Pulmonary artery endothelial cell (primary cell): ENCODE measurements around the gene OSBPL5. TPM values are rescaled to one million over a fixed set of nuclear protein-coding genes. Genes with fewer than 3 reads are reported as not detected.

Experiments
- DNase-seq: peaks from one replicate; pipeline ENCODE4 v3.0.0-alpha.2; 2011; ENCODE audit warnings: low read depth, low spot score
- total RNA-seq: library from RNA; depleted of rRNA; stranded (reverse); fragments of >200 nt; gene quantifications from 2 replicates; pipeline ENCODE4 v1.2.3, GENCODE V29; 2014

The OSBPL5 gene
- total RNA-seq, 1 donor from 2014 or later = 32.9 TPM

DNA sequence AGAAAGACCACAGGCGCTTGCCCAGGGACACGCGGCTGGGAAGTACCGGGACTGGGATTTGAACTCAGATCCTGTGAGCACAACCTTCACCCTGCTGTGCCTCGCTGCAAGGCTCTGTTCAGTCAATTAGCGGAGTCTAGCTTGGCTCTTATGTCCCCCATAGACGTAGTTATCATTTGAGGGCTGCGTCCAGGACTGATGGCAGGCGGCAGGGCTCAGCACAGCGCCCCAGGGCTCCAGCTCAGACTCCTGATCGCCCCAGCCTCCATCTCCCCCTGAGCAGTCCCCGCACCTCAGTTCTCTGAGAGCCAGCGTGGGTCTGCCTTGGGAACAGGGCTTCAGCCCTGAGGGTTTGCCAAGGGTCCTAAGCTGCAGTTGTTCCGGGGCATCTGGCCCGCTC lies 33.7 kb upstream of the OSBPL5 start:
- DNase-seq = no peak

GRCh38 chr11:3197878-3198528 lies 32.9 kb upstream of the OSBPL5 start:
- no peak for DNase-seq

DNA sequence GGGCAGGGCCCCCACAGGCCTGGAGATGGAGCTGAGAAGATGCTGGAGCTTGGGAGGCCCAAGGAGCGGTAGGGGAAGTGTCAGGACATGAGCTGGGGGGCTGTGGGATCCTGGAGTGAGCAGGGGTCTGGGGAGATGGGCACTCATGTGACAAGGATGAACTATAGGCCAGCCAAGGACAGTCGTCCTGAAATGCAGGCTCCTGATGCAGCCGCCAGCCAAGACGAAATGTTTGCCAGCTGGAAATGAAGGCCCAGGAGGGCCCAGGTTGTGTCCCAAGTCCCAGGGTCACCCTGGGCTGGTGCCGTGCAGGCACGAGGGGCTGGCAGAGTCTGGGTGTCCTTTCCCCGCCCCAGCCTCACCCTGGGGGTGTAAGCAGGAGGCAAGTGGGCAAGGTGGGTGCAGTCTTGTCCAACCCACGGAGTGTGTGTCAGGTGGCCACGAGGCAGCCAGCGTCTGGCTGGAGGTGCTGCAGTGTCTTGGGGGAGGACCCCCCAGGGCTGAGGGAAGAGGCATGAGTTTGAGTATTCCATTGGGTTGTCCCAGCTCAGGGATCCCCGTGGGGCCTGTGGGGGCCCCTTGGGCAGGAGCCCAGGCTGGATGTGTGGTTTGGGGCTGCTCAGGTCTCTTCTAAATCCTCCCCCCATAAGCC lies 32.1 kb upstream of the OSBPL5 start:
- no peak for DNase-seq

- no peak for DNase-seq
These were observed 31.3 kb upstream of the OSBPL5 start for GRCh38 chr11:3196161-3197043.

GRCh38 chr11:3195251-3196160 lies 30.4 kb upstream of the OSBPL5 start:
- DNase-seq = no peak

GRCh38 chr11:3194016-3194816 lies 29.1 kb upstream of the OSBPL5 start:
- no peak for DNase-seq

DNA sequence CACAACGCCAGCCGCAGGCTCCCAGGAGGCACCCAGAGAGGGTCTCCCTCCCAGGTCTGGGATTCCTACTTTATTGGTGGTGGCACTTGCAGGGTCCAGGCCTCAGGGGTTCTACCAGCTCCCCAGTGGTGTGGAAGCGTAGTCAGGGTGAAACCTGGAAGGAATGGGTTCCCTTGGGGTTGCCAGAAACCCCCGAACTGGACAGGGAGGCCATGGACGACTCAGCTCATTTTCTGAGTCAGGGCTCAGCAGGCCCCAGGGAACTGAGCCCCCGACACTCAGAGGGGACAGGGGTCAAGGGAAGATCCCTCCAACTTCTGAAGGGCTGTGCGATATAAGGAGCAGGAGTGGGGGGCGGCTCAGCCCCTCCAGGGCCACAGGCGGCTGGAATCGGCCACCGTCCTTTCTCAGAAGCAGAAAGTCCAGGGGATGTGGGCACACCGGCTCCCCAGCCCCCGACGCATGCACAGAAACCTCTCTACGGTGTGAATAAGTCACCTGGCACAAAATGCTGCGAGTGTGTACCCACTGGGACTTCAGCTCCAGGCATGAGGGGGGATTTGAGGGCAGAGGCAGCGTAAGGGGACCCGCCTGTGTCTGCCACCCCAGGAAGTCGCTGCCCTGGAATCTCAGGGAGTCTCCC lies 28.4 kb upstream of the OSBPL5 start:
- no peak for DNase-seq

DNA sequence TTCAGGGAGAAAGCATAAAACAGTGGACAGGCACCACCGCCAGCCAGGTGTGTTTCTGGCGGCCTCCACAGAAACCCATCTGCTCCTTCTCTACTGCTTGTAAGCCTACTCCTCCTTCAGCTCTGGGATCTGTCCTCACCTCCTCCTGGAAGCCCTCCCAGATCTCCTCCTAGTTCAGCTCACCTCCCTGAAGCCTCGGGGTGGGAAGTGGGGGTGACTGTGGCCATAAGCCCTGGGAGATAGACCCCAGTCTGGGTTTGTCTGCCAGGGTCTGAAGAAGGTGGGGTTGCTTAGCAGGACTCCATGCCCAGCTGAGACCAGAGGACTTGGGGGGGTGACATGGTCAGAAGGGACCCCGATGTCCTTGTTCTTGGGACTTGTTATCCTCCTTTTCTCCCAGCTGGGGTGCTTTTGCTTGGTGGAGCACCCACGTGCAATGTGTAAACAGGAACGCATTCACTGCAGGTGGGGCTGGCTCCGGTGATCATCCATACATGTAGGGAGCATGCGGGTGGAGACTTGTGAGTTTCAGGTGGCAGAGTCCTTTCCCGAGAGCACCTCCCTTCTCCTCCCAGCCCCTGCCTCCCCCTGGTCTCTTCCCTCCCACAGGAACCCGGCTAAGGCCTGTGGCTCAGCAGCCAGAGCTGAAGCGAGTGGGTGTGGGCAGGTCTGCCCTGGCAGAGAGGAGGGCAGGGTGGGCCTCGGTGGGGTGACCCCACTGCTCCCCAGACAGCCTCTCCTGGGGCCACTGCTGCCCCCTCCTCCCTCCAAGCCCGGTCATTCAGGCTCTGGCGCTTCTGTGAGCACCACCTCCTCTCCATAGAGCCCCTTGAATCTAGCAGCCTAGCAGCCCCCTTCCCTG lies 27.6 kb upstream of the OSBPL5 start:
- no peak for DNase-seq

DNA sequence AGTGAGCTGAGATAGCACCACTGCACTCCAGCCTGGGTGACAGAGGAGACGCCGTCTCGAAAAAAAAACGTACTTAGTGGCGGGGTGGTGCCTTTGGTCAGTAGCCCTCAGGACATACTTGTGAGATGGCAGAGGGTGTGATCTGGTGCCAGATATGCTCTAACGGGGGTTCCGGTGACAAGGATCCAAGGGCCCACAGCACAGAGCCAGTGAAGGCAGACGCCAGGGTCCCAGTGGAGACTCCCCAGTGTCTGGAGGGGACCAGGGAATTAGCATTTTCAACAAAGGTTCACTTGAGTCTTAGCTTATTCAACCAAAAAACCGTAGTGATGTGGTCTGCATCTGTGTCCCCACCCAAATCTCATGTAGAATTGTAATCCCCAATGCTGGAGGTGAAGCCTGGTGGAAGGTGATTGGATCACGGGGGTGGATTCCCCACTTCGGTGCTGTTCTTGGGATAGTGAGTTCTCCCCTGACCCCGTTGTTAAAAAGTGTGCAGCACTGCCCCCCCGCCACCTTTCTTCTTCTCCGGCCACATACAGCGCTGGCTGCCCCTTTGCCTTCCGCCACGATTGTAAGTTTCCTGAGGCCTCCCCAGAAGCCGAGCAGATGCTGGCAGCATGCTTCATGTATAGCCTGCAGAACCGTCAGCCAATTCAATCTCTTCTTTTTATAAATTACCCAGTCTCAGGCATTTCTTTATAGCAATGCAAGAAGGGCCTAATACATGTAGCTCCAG lies 26.6 kb upstream of the OSBPL5 start:
- DNase-seq = no peak

DNA sequence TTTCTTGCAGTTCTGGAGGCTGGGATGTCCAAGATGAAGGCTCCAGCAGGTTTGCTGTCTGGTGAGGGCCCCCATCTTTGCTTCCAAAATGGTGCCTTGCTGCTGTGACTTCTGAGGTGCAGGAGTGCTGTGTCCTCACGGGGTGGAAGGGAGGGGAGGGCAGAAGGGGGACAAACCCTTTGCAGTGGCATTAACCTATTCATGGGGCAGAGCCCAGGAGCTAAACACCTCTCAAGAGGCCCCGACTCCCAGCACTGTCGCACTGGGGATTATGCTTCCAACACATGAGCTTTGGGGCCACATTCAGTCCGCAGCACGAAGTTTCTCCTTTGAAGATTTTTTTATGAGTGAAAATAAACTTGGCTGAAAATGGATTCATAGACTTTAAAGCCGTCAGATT lies 25.5 kb upstream of the OSBPL5 start:
- DNase-seq = no peak

- DNase-seq = no peak
These were observed 24.9 kb upstream of the OSBPL5 start for GRCh38 chr11:3189886-3190583.

DNA sequence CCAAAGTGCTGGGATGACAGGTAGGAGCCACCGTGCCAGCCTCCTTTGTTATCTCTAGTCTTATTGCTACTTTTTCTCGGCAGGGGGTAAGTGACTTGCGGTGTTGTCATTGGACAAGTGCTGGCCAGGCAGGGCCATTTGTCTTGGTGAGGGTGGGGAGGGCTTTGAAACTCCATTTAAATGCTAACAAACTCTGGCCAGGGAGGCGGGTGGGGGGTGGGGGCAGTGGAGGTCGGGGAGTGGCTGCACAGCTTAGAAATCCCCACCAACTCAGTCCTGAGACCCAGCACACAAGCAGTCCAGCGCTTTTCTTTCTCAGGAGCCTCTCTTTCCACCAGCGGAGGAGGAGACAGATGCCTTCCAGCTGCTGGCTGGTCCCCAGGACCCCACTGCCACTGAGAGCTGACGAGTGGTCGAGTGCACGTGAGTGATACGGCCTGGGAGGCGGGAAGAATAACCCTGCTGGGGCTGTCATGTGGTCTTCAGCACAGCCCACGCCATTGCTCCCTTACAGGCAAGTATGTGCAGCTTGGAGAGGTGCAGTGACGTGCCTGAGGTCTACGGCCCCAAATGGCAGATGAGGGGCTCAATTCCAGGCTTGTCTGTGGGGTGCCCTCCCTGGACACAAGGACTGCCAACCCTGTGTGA lies 24.2 kb upstream of the OSBPL5 start:
- DNase-seq = no peak

GRCh38 chr11:3188496-3189195 lies 23.5 kb upstream of the OSBPL5 start:
- DNase-seq = no peak

GRCh38 chr11:3186166-3186953 lies 21.2 kb upstream of the OSBPL5 start:
- no peak for DNase-seq

- no peak for DNase-seq
These were observed 19.7 kb upstream of the OSBPL5 start for GRCh38 chr11:3184732-3185347.
